HepG2 (cell line): ENCODE measurements around the gene GPR179. TPM values are rescaled to one million over a fixed set of nuclear protein-coding genes. Genes with fewer than 3 reads are reported as not detected.

Source experiments
- BORCS8-MEF2B ChIP-seq: sonication (generic); formaldehyde crosslinking; IDR thresholded peaks from 2 replicates; pipeline ENCODE4 v1.8.0; 2022; ENCODE audit warnings: mild to moderate bottlenecking, missing genetic modification reagents
- CEBPG ChIP-seq: IDR thresholded peaks from 2 replicates; pipeline ENCODE4 v1.6.1; 2016
- DNMT1 ChIP-seq: sonication (generic); formaldehyde crosslinking; IDR thresholded peaks from 2 replicates; pipeline ENCODE4 v1.5.1; 2020; ENCODE audit warnings: mild to moderate bottlenecking, missing genetic modification reagents
- ELF3 ChIP-seq: IDR thresholded peaks from 2 replicates; pipeline ENCODE4 v1.6.1; 2016; ENCODE audit warnings: missing genetic modification reagents, missing compliant biosample characterization
- EP300 ChIP-seq, 3 experiments: sonication (generic) in 1 of 3; formaldehyde crosslinking in 1 of 3; IDR thresholded peaks; 2 replicates each; pipeline versions ENCODE4 v1.5.1 to v1.6.1; 2011 to 2020; ENCODE audit warnings: low read depth in 2 of 3, low read length in 2 of 3, borderline replicate concordance in 1 of 3, improper control_type of control experiment in 1 of 3, mild to moderate bottlenecking in 1 of 3, missing genetic modification reagents in 1 of 3, moderate library complexity in 1 of 3
- HDAC2 ChIP-seq: sonication (generic); formaldehyde crosslinking; IDR thresholded peaks from 2 replicates; pipeline ENCODE4 v1.4.0; 2020; ENCODE audit warnings: missing genetic modification reagents
- HMGXB3 ChIP-seq: sonication (generic); formaldehyde crosslinking; IDR thresholded peaks from 2 replicates; pipeline ENCODE4 v1.4.0; 2020; ENCODE audit warnings: missing genetic modification reagents, borderline replicate concordance
- IRF1 ChIP-seq: sonication (generic); formaldehyde crosslinking; IDR thresholded peaks from 2 replicates; pipeline ENCODE4 v1.4.0; 2020; ENCODE audit warnings: low read depth, mild to moderate bottlenecking, missing genetic modification reagents
- IRF2 ChIP-seq: IDR thresholded peaks from 2 replicates; pipeline ENCODE4 v1.6.1; 2018; ENCODE audit warnings: missing genetic modification reagents, missing compliant biosample characterization
- NR2F6 ChIP-seq, 2 experiments: IDR thresholded peaks; 2 replicates each; pipeline ENCODE4 v1.6.1; 2016; ENCODE audit warnings: antibody characterized with exemption in 1 of 2, mild to moderate bottlenecking in 1 of 2
- PATZ1 ChIP-seq: sonication (generic); formaldehyde crosslinking; IDR thresholded peaks from 2 replicates; pipeline ENCODE4 v1.4.0; 2020; ENCODE audit warnings: missing genetic modification reagents
- PHF8 ChIP-seq: sonication (generic); formaldehyde crosslinking; IDR thresholded peaks from 2 replicates; pipeline ENCODE4 v1.5.0; 2020; ENCODE audit warnings: missing genetic modification reagents
- SMC3 ChIP-seq: IDR thresholded peaks from 2 replicates; pipeline ENCODE4 v1.6.1; 2011; ENCODE audit warnings: low read length, improper control_type of control experiment
- SP4 ChIP-seq: sonication (generic); formaldehyde crosslinking; IDR thresholded peaks from 2 replicates; pipeline ENCODE4 v1.8.1; 2023; ENCODE audit warnings: mild to moderate bottlenecking, missing genetic modification reagents
- SSRP1 ChIP-seq: IDR thresholded peaks from 2 replicates; pipeline ENCODE4 v1.6.1; 2016; ENCODE audit warnings: control low read depth
- TIGD3 ChIP-seq: sonication (generic); formaldehyde crosslinking; IDR thresholded peaks from 2 replicates; pipeline ENCODE4 v1.5.1; 2020; ENCODE audit warnings: mild to moderate bottlenecking, missing genetic modification reagents, borderline replicate concordance
- TOPORS ChIP-seq: sonication (generic); formaldehyde crosslinking; IDR thresholded peaks from 2 replicates; pipeline ENCODE4 v1.8.0; 2023; ENCODE audit warnings: mild to moderate bottlenecking, missing genetic modification reagents
- ZNF674 ChIP-seq: sonication (generic); formaldehyde crosslinking; IDR thresholded peaks from 2 replicates; pipeline ENCODE4 v1.5.0; 2020; ENCODE audit warnings: low read depth, mild to moderate bottlenecking, missing genetic modification reagents
- polyA plus RNA-seq, 8 experiments: library from polyadenylated mRNA; depleted of rRNA in 3 of 8; stranded (reverse) in 7 of 8; unstranded in 1 of 8; fragments of >200 nt; fragmentation: Illumina TruSeq in 4 of 8; extraction: Trizol in 4 of 8; gene quantifications; 2 replicates each; pipeline versions ENCODE4 v1.2.1 to v1.2.3, GENCODE V29; 2011 to 2016; ENCODE audit warnings: low read depth in 4 of 8, missing spikeins in 1 of 8, mixed read lengths in 1 of 8; ENCODE audit not compliant: insufficient read depth in 1 of 8
- total RNA-seq, 5 experiments: library from RNA; depleted of rRNA; stranded (reverse); fragments of >200 nt; fragmentation: Illumina TruSeq; extraction: Trizol; gene quantifications; 2 replicates each; pipeline ENCODE4 v1.2.3, GENCODE V29; 2016; ENCODE audit warnings: low read depth in 1 of 5
- TF ChIP-seq, protein P1 (sequence below): sonication (generic); formaldehyde crosslinking; IDR thresholded peaks from 2 replicates; pipeline ENCODE4 v1.5.0; 2020; ENCODE audit warnings: mild to moderate bottlenecking, missing genetic modification reagents, moderate library complexity

The GPR179 gene
- total and polyA plus RNA-seq, 2 of the 13 experiments (the other 11 are each of a cell fraction or from before 2014, with no cell fraction given) = 0.03 TPM; not detected in 1

DNA sequence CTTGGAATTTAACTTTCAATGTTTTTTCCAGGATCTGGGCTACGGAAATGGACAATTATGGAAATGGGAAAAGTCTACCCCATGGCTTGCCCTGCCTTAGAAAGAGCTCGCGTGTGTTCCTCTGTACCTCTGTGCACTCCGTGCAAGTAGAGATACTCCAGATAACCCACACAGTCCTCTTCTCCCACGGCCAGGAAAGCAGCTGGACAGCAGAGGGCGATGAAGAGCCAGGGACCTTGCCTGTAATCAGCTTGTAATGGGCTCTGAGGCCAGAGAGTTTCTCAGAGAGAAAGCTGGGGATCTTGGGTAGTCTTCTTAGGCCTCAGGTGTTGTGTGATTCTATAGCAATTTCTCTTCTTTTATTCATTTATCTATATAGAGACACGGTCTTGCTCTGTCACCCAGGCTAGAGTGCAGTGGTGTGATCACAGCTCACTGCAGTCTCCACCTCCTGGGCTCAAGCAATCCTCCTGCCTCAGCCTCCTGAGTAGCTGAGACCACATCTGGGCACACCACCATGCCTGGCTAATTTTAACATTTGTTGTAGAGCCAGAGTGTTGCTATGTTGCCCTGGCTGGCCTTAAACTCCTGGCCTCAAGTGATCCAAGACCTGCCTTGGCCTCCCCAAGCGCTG lies 5.5 kb upstream of the GPR179 start (continued):
- TF ChIP-seq NR2F6 (IDR thresholded peaks at IDR 0.05) = no peak
- peak; percentile 24; the same call in 1 of the 2 replicates for TF ChIP-seq NR2F6 (CRISPR knock-in tag; IDR thresholded peaks at IDR 0.05)
- peak; percentile 99 for TF ChIP-seq SMC3
- TF ChIP-seq TOPORS (CRISPR knock-in tag) = no peak
- TF ChIP-seq IRF2 (CRISPR knock-in tag) = peak; percentile 85
- no peak for TF ChIP-seq EP300 (IDR thresholded peaks at IDR 0.05; ENCODE audit: low read depth in 2 of 2, low read length in 2 of 2)
- no peak for TF ChIP-seq EP300 (CRISPR knock-in tag; IDR thresholded peaks at IDR 0.05; ENCODE audit: borderline replicate concordance)
- 0 out of 2 replicates have a peak, but pooled peaks have one; percentile 36 for TF ChIP-seq CEBPG
- 0 out of 2 replicates have a peak, but pooled peaks have one; percentile 34 for TF ChIP-seq SP4 (CRISPR knock-in tag)
- no peak for TF ChIP-seq BORCS8-MEF2B (CRISPR knock-in tag)
- peak; percentile 33; the same call in 1 of the 2 replicates for TF ChIP-seq PHF8 (CRISPR knock-in tag)
- no peak for TF ChIP-seq ZNF674 (CRISPR knock-in tag)
- 0 out of 2 replicates have a peak, but pooled peaks have one; percentile 53 for TF ChIP-seq PATZ1
- TF ChIP-seq IRF1 (CRISPR knock-in tag) = no peak
- no peak for TF ChIP-seq DNMT1
- peak; percentile 79; the same call in 1 of the 2 replicates for TF ChIP-seq SSRP1
- TF ChIP-seq ELF3 = 0 out of 2 replicates have a peak, but pooled peaks have one; percentile 28
- no peak for TF ChIP-seq TIGD3 (CRISPR knock-in tag)
- TF ChIP-seq HDAC2 = peak; percentile 63; the same call in 1 of the 2 replicates
- TF ChIP-seq HMGXB3 = 0 out of 2 replicates have a peak, but pooled peaks have one; percentile 41
- TF ChIP-seq, protein P1, sequence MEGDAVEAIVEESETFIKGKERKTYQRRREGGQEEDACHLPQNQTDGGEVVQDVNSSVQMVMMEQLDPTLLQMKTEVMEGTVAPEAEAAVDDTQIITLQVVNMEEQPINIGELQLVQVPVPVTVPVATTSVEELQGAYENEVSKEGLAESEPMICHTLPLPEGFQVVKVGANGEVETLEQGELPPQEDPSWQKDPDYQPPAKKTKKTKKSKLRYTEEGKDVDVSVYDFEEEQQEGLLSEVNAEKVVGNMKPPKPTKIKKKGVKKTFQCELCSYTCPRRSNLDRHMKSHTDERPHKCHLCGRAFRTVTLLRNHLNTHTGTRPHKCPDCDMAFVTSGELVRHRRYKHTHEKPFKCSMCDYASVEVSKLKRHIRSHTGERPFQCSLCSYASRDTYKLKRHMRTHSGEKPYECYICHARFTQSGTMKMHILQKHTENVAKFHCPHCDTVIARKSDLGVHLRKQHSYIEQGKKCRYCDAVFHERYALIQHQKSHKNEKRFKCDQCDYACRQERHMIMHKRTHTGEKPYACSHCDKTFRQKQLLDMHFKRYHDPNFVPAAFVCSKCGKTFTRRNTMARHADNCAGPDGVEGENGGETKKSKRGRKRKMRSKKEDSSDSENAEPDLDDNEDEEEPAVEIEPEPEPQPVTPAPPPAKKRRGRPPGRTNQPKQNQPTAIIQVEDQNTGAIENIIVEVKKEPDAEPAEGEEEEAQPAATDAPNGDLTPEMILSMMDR (CRISPR knock-in tag) = peak; percentile 98
